Inflammatory macrophage treated with lipopolysaccharide for 1 hour (primary cell): ENCODE data around the gene ADAMTS4.

ENCODE experiments used
- DNase-seq, 2 donors: peaks; one replicate each; pipeline ENCODE4 v3.0.0-alpha.2; 2020 to 2022

Gene ADAMTS4

DNA sequence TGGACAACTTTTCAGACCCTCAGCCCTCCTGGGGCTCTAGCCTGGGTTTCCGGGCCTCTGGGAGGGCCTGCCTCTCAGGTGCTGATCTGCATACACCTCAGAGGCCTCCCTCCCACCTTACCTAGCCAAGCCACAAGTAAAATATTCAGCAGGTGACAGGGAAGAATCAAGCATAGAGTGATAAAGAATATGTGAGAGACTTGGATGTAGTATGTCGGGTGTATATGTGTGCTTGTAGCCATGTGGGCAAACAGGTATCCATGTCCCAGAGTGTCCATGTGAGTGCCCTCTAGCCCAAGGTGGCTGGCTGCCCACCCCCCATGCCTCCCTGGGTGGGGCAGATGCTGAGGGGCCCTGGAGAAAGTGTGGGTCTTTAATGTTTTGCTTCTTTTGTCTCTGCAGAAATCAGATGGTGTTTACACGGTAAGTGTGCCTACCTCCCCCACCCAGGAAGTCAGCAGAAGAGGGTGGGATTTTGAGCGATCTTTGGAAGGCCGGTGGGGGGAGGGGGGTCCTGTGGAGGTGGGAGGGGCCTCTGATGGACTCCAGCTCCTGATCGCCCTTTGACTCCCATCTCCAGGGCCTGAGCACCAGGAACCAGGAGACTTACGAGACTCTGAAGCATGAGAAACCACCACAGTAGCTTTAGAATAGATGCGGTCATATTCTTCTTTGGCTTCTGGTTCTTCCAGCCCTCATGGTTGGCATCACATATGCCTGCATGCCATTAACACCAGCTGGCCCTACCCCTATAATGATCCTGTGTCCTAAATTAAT is 19.6 kb upstream of the ADAMTS4 start:
- no peak for DNase-seq

GRCh38 chr1:161217831-161218230 is 19.0 kb upstream of the ADAMTS4 start:
- no peak for DNase-seq

DNA sequence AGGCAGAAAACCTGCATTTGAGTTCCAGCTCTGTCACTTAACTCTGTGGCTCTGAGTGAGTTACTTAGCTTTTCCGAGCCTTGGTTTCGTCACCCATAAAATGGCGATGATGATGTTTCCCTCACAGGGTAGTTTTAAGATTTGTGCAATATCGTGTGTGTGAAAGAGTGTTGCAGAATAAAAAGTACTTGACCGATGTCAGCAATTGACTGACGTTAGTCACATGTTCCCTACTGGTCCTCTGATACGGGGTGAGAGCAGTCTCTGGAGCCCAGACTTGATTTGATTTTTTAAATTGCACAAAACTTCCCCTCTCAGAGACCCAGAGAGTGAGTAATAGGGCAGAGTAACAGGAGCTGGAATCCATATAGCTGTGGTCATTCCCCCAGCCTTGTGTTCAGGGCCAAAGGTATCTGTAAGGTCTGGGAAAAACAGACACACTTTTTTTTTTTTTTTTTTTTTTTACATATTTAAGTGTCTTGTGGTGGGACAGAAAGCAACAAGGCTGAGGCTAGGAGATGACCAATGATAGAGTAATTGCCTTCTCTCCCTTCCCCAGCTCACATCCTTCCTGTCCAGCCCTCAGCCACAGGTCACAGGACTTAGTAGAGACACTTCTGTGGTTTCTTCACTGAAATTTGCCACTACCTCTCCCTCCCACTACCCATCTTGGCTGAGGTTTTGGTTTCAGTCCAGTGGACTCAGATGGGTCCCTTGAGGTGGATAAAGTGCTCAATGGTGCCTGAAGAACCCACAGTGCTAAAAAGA is 18.3 kb upstream of the ADAMTS4 start:
- peak; percentile 97 to 99 for DNase-seq

DNA sequence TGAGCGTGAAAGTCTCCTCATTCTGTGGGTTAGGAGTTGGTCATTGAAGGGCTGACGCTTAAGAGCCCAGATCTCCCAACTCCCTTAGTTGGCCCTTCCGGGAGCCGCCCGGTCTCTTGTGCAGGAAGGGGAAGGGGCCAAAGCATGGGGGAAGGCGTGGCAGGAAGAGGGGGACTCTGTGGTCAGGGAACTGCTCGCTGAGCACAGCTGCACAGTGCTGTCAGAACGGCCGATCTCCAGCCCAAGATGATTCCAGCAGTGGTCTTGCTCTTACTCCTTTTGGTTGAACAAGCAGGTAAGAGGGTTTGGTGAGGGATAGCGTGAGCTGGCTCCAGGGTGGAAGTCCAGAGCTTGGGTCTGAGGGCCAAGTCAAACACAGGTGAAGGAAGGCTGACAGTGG is 16.2 kb upstream of the ADAMTS4 start, which contains the start of gene FCER1G:
TSS of gene FCER1G (plus strand) at position 220 of the 400 bp plus-strand sequence. CDS start at position 247, 27 bp downstream.
- DNase-seq, result peak; percentile 80 to 84

GRCh38 chr1:161214369-161214768 is 15.5 kb upstream of the ADAMTS4 start:
- DNase-seq, result peak; percentile 68 to 73

GRCh38 chr1:161209790-161210409 is 11.0 kb upstream of the ADAMTS4 start:
- peak; percentile 56 to 90 for DNase-seq

DNA sequence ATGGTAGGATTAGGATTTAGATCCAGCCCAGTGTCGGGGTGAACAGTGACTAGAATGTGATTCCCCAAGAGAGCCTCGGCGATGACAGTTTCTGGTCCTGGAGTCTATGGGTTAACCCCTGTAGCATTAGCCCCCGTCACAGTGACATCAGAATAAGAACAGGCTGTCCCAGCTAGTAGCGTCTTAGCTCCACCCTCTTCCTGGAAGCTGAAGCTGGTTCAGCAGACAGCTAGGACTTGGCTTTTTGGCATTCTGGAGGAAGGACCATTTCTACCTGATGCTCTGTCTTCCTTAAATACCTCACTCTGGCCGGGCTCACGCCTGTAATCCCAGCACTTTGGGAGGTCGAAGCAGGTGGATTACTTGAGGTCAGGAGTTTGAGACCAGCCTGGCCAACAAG is 8.3 kb upstream of the ADAMTS4 start:
- DNase-seq, result no peak

DNA sequence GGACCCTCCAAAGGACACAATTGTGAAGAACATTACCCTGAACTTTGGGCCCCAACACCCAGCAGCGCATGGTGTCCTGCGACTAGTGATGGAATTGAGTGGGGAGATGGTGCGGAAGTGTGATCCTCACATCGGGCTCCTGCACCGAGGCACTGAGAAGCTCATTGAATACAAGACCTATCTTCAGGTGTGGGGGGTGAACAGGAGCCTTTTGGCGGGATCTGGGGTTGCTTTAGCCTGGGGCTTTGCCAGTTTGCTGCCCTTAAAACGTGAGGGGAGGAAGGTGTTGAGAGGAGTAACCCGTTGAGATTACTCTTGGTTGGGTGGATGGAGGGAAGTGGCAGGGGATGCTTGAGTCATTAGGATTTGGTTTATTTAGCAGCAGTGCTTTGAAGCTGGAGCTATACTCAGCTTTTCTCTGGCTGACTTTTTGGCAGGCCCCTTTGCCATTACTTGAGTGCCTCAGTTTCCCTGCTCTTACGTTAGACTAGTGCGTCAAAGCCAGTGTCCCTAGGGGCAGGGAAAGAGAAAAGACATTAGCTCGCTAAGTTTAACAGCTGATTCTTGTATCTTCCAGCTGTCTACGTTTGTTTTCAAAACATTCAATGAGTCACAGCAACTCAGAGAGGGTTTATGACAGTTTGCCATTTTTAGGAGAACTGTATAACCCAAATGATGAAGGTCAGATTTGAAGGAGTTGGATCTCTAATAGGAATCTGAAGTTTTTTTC is 7.7 kb upstream of the ADAMTS4 start:
- DNase-seq, result no peak

GRCh38 chr1:161201836-161202712 is 3.2 kb upstream of the ADAMTS4 start, which contains the start of gene NDUFS2:
Gene NDUFS2 (plus strand): TSS chr1:161202367. CDS start chr1:161202386, 19 bp downstream.
- DNase-seq, result peak; percentile 97 to 98

GRCh38 chr1:161200992-161201835 is 2.4 kb upstream of the ADAMTS4 start:
- DNase-seq, result peak; percentile 47 to 64

DNA sequence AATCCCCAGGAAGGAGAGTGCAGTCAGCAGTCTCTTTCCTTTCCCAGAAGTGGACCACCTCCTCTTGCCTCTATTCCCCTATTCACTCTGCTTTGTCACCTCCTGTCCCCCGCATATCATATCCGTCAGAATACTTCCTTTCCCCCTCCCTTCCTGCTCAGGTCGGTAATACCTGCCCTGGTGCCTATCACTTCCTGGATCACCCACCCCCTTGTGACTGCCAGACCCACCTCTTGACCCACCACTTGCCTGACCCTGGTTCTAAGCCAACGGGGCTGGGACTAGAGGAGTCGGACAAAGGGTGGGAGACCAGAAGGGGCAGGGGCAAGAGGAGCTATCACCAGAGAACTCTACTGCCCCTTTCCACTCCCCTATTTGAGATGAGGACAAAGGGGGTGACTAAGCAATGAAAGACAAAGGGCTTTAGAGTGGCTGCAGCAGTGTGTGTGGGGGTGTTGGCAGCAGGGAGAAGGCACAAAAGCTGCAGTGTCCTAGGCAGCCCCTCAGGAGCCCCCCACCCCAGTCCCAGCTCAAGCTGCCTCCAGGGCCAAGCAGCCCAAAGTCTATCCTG is 1.7 kb upstream of the ADAMTS4 start:
- no peak for DNase-seq

GRCh38 chr1:161199506-161200139 is 769 bp upstream of the ADAMTS4 start:
- DNase-seq, result no peak

- no peak for DNase-seq
Observed at GRCh38 chr1:161198194-161198896, 509 bp downstream of the ADAMTS4 start.

DNA sequence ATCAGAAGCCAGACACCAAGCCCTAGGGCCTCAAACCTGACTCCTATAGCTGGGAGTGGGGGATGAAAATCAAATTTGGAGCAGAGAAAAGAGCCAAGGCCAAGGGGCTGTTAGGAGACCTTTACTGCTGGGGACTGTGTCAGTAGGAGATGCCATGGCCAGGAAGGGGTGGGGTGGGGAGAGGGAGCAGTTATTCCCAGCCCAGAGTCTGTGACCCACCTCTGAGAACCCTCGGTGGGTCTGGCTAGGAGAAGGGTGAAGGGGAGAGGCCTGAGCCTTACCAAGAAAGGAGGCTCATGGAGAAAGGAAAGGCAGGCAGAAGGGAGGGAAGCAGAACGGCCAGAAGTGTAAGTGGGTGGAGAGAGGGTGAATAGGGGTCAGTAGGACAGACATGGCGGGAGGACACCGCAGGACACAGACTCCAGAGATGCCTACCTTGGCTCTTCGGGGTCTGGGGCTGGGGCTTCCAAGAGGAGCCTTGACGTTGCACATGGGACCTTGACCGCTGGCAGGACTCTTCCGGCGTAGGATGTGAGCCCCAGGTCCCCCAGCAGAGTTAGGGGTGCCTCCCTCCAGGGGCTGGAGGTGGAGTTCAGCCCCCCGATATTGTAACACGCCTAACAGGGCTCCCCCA is 1.2 kb downstream of the ADAMTS4 start:
- DNase-seq, result no peak

GRCh38 chr1:161196521-161197451 is 2.1 kb downstream of the ADAMTS4 start:
- DNase-seq, result no peak

- DNase-seq, result no peak
Observed at GRCh38 chr1:161196111-161196510, 2.7 kb downstream of the ADAMTS4 start.

GRCh38 chr1:161195171-161195570 is 3.7 kb downstream of the ADAMTS4 start:
- peak; percentile 61 to 64 for DNase-seq
